GM19025 (cell line): ENCODE measurements around the gene ALG10.
"Not testable (repeated sequence)": the region's sequence is repeated elsewhere in the genome, so short reads cannot be mapped to it uniquely, and the experiment has no call there.

Experiments
- ATAC-seq: cut with Tn5 transposase; IDR thresholded peaks from one replicate; pipeline ENCODE4 v1.9.1; 2021; ENCODE audit warnings: mild to moderate bottlenecking, low read depth, moderate library complexity; ENCODE audit not compliant: unreplicated experiment

Gene ALG10

GRCh38 chr12:34022079-34022830 is at the start of gene ALG10:
TSS of gene ALG10 (plus strand) at chr12:34022496. CDS start at chr12:34022600, 104 bp downstream.
- ATAC-seq, result peak; percentile 100

GRCh38 chr12:33972884-33973283 is 49.4 kb upstream of the ALG10 start:
- not testable (repeated sequence) for ATAC-seq

- no peak for ATAC-seq
Observed at GRCh38 chr12:33977887-33978286, 44.4 kb upstream of the ALG10 start.

GRCh38 chr12:33988197-33988805 is 34.0 kb upstream of the ALG10 start:
- no peak for ATAC-seq

GRCh38 chr12:33988913-33989312 is 33.4 kb upstream of the ALG10 start:
- ATAC-seq, result no peak

GRCh38 chr12:33994857-33995808 is 27.2 kb upstream of the ALG10 start:
- no peak for ATAC-seq

GRCh38 chr12:34008835-34009234 is 13.5 kb upstream of the ALG10 start:
- not testable (repeated sequence) for ATAC-seq

GRCh38 chr12:34016361-34016760 is 5.9 kb upstream of the ALG10 start:
- no peak for ATAC-seq

- ATAC-seq, result no peak
Observed at GRCh38 chr12:34021071-34021470, 1.2 kb upstream of the ALG10 start.

- ATAC-seq, result not testable (repeated sequence)
Observed at GRCh38 chr12:34027661-34028060, 5.4 kb downstream of the ALG10 start.

- ATAC-seq, result no peak
Observed at GRCh38 chr12:34030591-34030990, 8.3 kb downstream of the ALG10 start.

GRCh38 chr12:34033628-34034296 is 11.5 kb downstream of the ALG10 start:
- no peak for ATAC-seq

- ATAC-seq, result not testable (repeated sequence)
Observed at GRCh38 chr12:34038357-34038756, 16.1 kb downstream of the ALG10 start.

- no peak for ATAC-seq
Observed at GRCh38 chr12:34046570-34046969, 24.3 kb downstream of the ALG10 start.

GRCh38 chr12:34047855-34048254 is 25.6 kb downstream of the ALG10 start:
- not testable (repeated sequence) for ATAC-seq

- no peak for ATAC-seq
Observed at GRCh38 chr12:34048714-34049113, 26.4 kb downstream of the ALG10 start.

GRCh38 chr12:34051486-34051885 is 29.2 kb downstream of the ALG10 start:
- no peak for ATAC-seq

GRCh38 chr12:34054938-34055337 is 32.6 kb downstream of the ALG10 start:
- ATAC-seq, result no peak
